Measurements from ENCODE around the gene ULK4.
"Not testable (repeated sequence)": the region's sequence is repeated elsewhere in the genome, so short reads cannot be mapped to it uniquely, and the experiment has no call there.

The ULK4 gene

DNA sequence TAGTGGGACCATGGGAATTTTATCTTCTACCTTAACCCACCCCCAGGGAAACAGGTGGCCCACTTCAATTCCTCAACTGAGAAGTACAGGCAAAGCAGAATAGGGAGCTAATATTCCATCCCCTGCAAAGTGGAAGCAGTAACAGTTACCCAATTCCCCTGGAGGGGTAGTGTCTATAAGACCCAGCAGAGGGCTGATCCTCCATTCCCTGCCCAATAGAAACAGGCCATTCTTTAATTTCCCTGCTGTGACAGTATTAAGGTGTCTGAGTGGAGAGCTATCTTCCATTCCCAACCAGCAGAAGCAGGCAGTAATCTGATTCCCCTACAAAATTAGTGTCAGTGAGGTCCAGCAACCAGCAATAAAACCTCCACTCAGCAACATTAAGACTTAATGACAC lies 219.8 kb downstream of the ULK4 start:
- Histone ChIP-seq H3K9ac (ENCODE audit: low read length) (no peak overlapping the region), H3K27ac (ENCODE audit: low read length) (no peak overlapping the region), H3K27me3 (ENCODE audit: control insufficient read depth, insufficient read depth, low read length) (no peaks in the 10 kb centered on the region), H3K4me1 (ENCODE audit: control insufficient read depth, low read depth, low read length) (peaks cover 12% of the 10 kb centered on the region), H3K36me3 (ENCODE audit: control insufficient read depth, low read depth, low read length) (no peaks in the 10 kb centered on the region), H3K4me3 (ENCODE audit: low read length) (no peak overlapping the region), H3K9me3 (ENCODE audit: control insufficient read depth, low read depth, low read length) (no peaks in the 10 kb centered on the region)

DNA sequence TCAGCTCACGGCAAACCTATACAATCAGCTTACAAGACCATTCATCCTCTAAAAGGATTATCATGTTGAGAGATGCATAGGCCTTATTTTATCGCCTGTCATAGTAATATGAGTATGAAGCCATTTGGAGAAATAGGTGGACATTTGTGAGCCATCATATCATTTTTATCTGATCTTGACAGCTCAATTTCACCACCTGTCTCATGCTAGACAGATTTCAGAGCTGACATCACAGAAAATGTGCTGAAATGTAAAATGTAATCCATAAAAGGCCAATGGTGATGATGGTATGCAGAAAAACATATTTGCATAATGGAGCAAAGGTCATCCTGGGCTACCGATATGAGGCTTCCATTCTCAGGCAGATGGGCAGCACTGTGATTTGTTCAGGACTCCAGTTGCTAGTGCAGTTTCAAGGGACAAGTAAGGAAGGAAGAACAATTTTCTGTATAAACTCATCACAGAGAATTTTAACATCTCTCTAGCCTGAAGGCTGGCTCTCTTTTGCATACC lies 221.5 kb downstream of the ULK4 start:
- Histone ChIP-seq H3K4me1 (ENCODE audit: control insufficient read depth, low read depth, low read length) (peaks cover 12% of the 10 kb centered on the region), H3K36me3 (ENCODE audit: control insufficient read depth, low read depth, low read length) (no peaks in the 10 kb centered on the region), H3K27me3 (ENCODE audit: control insufficient read depth, insufficient read depth, low read length) (no peaks in the 10 kb centered on the region), H3K9ac (ENCODE audit: low read length) (no peak overlapping the region), H3K27ac (ENCODE audit: low read length) (no peak overlapping the region), H3K9me3 (ENCODE audit: control insufficient read depth, low read depth, low read length) (no peaks in the 10 kb centered on the region), H3K4me3 (ENCODE audit: low read length) (no peak overlapping the region)

DNA sequence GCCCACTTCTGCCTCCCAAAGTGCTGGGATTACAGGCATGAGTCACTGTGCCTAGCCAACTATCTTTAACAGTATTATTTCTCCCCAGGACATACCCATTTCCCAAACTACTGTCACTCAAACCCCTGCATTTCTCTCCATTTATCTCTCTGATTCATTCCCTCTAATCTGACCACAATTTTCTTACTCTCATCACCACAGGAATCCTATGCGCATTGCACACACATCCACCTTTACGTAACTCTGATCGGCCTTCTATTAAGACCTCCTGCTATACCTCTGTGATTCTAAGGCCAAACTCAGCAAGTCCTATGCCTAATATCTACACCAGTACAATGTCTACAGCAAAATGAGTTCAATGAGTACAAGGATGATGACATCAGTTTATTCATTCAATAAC lies 235.0 kb downstream of the ULK4 start:
- H3K9ac ChIP-seq (ENCODE audit: low read length) = no peak overlapping the region
- no peaks in the 10 kb centered on the region for H3K9me3 ChIP-seq (ENCODE audit: control insufficient read depth, low read depth, low read length)
- no peak overlapping the region for H3K4me3 ChIP-seq (ENCODE audit: low read length)
- H3K36me3 ChIP-seq (ENCODE audit: control insufficient read depth, low read depth, low read length) = no peaks in the 10 kb centered on the region
- H3K27ac ChIP-seq (ENCODE audit: low read length) = no peak overlapping the region
- H3K27me3 ChIP-seq (ENCODE audit: control insufficient read depth, insufficient read depth, low read length) = no peaks in the 10 kb centered on the region
- H3K4me1 ChIP-seq (ENCODE audit: control insufficient read depth, low read depth, low read length) = no peaks in the 10 kb centered on the region

DNA sequence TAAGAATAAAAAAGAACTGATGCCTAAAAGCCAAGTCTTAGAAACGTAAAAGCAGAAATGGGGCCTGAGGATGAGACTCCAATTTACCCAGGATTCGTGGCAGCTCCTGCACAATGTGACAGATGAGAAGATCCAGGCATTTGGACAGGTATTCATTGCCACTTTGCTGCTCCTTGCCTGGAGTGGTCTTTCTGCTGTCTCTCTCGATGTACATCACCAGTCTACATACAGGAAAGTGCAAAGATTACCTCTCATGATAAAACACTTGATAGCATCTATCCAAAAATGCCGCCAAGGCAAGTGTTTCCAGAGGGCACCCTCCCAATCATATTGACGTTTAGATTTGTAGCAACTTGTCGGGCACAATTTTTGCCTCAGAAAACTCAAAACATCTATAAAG lies 244.3 kb downstream of the ULK4 start:
- Histone ChIP-seq H3K27me3 (ENCODE audit: control insufficient read depth, insufficient read depth, low read length) (no peaks in the 10 kb centered on the region), H3K9me3 (ENCODE audit: control insufficient read depth, low read depth, low read length) (no peaks in the 10 kb centered on the region), H3K36me3 (ENCODE audit: control insufficient read depth, low read depth, low read length) (no peaks in the 10 kb centered on the region)

DNA sequence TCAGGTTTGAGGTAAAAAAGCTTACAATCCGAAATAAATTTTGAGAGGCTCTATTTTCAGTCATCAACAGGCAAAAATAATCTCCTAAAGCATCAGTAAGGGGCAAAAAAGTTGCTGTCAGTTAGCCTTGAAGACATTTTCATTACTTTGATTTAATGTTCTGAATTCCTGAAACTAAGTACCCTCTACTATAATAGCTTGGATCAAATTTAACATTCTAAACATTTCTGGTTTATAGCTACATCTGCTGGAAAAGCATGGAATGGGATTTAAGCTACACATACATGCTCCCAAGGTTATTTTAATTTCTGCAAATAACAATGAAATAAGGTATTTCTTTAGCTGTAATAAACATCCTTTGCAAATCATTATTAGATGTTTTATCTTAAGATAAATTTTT lies 245.4 kb downstream of the ULK4 start:
- Histone ChIP-seq H3K9ac (ENCODE audit: low read length) (no peak overlapping the region), H3K36me3 (ENCODE audit: control insufficient read depth, low read depth, low read length) (no peaks in the 10 kb centered on the region), H3K27me3 (ENCODE audit: control insufficient read depth, insufficient read depth, low read length) (no peaks in the 10 kb centered on the region), H3K9me3 (ENCODE audit: control insufficient read depth, low read depth, low read length) (no peaks in the 10 kb centered on the region), H3K4me3 (ENCODE audit: low read length) (no peak overlapping the region), H3K27ac (ENCODE audit: low read length) (no peak overlapping the region), H3K4me1 (ENCODE audit: control insufficient read depth, low read depth, low read length) (no peaks in the 10 kb centered on the region)

More for the DNA sequence above, 244.3 kb downstream of the ULK4 start:
- no peak overlapping the region for H3K9ac ChIP-seq (ENCODE audit: low read length)
- H3K27ac ChIP-seq (ENCODE audit: low read length) = no peak overlapping the region
- no peaks in the 10 kb centered on the region for H3K4me1 ChIP-seq (ENCODE audit: control insufficient read depth, low read depth, low read length)
- no peak overlapping the region for H3K4me3 ChIP-seq (ENCODE audit: low read length)

DNA sequence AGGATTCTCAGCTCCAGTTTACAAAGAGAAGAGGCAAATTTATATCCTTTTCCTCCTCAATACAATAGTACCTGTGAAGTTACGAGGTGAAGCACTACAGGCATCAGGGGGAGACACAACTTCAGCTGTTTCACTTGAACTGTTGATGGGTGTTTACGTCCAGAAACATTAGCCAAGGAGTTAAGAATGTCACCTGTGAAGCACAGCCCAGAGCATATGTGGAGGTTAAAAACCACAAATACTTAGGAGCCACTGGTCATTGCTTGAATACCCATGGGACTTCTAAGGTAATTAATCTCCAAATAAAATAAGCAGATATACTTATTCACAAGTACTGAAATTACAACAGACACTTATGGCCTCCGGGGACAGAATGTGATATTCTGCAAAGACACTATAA lies 246.5 kb downstream of the ULK4 start:
- H3K27ac ChIP-seq (ENCODE audit: low read length) = no peak overlapping the region
- H3K27me3 ChIP-seq (ENCODE audit: control insufficient read depth, insufficient read depth, low read length) = no peaks in the 10 kb centered on the region
- no peaks in the 10 kb centered on the region for H3K9me3 ChIP-seq (ENCODE audit: control insufficient read depth, low read depth, low read length)
- no peak overlapping the region for H3K4me3 ChIP-seq (ENCODE audit: low read length)
- peaks cover 7% of the 10 kb centered on the region for H3K4me1 ChIP-seq (ENCODE audit: control insufficient read depth, low read depth, low read length)
- no peak overlapping the region for H3K9ac ChIP-seq (ENCODE audit: low read length)
- H3K36me3 ChIP-seq (ENCODE audit: control insufficient read depth, low read depth, low read length) = no peaks in the 10 kb centered on the region

DNA sequence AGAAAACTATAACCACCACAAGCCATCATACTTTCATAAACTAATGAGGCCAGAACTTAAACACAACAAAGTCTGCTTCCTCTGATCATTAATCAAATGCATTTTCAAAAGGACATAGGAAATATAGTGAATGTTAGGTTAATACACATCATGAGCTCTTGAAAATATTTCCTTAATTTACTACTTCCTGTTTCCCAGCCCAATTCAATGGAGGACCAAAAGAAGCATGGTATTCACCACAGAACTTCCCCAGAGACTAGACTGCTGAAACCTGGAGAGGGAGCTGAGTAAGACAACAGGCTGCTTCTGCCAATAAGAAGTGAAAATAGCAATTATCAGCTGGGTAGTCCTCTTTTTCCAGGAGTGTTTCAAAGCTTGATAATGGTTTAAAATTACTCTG lies 250.3 kb downstream of the ULK4 start:
- no peaks in the 10 kb centered on the region for H3K36me3 ChIP-seq (ENCODE audit: control insufficient read depth, low read depth, low read length)
- no peak overlapping the region for H3K9ac ChIP-seq (ENCODE audit: low read length)
- no peaks in the 10 kb centered on the region for H3K9me3 ChIP-seq (ENCODE audit: control insufficient read depth, low read depth, low read length)
- H3K27ac ChIP-seq (ENCODE audit: low read length) = no peak overlapping the region
- H3K4me1 ChIP-seq (ENCODE audit: control insufficient read depth, low read depth, low read length) = peaks cover 7% of the 10 kb centered on the region
- H3K4me3 ChIP-seq (ENCODE audit: low read length) = no peak overlapping the region
- H3K27me3 ChIP-seq (ENCODE audit: control insufficient read depth, insufficient read depth, low read length) = no peaks in the 10 kb centered on the region

DNA sequence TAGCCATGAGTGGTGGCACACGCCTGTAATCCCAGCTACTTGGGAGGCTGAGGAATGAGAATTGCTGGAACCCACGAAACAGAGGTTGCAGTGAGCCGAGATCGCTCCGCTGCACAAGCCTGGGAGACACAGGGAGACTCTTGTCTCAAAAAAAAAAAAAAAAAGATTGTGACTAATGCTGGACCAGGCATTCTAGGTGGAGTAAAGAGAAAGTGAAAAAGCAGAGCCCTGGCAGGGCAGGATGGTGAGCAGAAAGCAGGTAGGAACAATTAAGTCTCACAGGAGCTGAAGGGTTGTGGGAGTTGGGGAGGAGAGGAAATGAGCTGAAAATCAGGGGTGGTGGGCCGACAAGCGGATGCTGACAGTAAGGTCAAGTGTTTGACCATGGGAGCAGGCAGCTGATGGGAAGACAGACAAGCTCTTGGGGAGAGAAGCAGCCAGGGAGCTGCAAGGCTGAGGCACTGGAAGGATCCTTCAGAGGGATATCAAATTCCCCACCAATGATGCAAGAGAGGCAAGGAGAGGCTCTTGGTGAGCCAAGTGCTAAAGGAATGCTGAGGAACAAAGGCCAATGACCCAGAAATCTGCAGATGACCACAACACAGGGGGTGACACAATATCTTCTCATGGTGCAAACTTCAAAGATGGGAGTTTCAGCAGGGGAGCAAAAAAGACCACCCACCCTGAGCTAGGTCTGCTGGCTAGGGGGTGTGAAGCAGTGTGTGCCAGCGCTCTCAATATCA lies 251.1 kb downstream of the ULK4 start:
- no peak overlapping the region for H3K27ac ChIP-seq (ENCODE audit: low read length)
- H3K9me3 ChIP-seq (ENCODE audit: control insufficient read depth, low read depth, low read length) = no peaks in the 10 kb centered on the region
- no peak overlapping the region for H3K4me3 ChIP-seq (ENCODE audit: low read length)
- no peaks in the 10 kb centered on the region for H3K36me3 ChIP-seq (ENCODE audit: control insufficient read depth, low read depth, low read length)
- no peaks in the 10 kb centered on the region for H3K27me3 ChIP-seq (ENCODE audit: control insufficient read depth, insufficient read depth, low read length)
- H3K4me1 ChIP-seq (ENCODE audit: control insufficient read depth, low read depth, low read length) = peaks cover 7% of the 10 kb centered on the region
- H3K9ac ChIP-seq (ENCODE audit: low read length) = no peak overlapping the region

DNA sequence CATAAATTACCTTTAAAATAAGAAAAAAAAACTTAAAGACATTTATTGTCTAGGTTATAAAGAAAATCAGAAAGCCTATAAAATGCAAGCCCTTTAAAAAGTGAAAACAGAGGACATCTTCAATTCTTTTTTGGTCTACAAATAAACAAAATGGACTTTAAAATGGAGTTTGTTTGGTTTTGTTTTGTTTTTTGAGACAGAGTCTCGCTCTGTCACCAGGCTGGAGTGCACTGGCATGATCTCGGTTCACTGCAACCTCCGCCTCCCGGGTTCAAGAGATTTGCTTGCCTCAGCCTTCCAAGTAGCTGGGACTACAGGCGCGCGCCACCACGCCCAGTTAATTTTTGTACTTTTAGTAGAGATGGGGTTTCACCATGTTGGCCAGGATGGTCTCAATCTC lies 252.7 kb downstream of the ULK4 start:
- H3K9ac ChIP-seq (ENCODE audit: low read length); H3K36me3 ChIP-seq (ENCODE audit: control insufficient read depth, low read depth, low read length); H3K4me3 ChIP-seq (ENCODE audit: low read length); H3K27ac ChIP-seq (ENCODE audit: low read length); H3K27me3 ChIP-seq (ENCODE audit: control insufficient read depth, insufficient read depth, low read length); H3K4me1 ChIP-seq (ENCODE audit: control insufficient read depth, low read depth, low read length); H3K9me3 ChIP-seq (ENCODE audit: control insufficient read depth, low read depth, low read length): not testable (repeated sequence)

DNA sequence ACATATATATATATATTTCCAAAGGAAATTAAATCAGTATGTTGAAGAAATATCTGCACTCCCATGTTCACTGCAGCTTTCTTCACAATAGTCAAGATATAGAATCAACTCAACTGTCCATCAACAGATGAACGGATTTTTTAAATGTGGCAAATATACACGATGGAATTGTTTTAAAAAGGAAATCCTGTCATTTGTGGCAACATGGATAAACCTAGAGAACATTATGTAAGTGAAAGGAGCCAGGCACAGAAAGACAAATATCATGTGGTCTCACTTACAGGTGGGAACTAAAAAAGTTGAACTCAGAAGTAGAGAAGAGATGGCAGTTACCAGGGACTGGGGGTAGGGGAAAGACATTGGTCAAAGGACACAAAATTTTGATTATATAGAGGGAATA lies 253.7 kb downstream of the ULK4 start:
- Histone ChIP-seq H3K27ac (ENCODE audit: low read length) (no peak overlapping the region), H3K9me3 (ENCODE audit: control insufficient read depth, low read depth, low read length) (no peaks in the 10 kb centered on the region), H3K9ac (ENCODE audit: low read length) (no peak overlapping the region), H3K27me3 (ENCODE audit: control insufficient read depth, insufficient read depth, low read length) (no peaks in the 10 kb centered on the region), H3K4me1 (ENCODE audit: control insufficient read depth, low read depth, low read length) (peaks cover 7% of the 10 kb centered on the region), H3K4me3 (ENCODE audit: low read length) (no peak overlapping the region), H3K36me3 (ENCODE audit: control insufficient read depth, low read depth, low read length) (no peaks in the 10 kb centered on the region)

DNA sequence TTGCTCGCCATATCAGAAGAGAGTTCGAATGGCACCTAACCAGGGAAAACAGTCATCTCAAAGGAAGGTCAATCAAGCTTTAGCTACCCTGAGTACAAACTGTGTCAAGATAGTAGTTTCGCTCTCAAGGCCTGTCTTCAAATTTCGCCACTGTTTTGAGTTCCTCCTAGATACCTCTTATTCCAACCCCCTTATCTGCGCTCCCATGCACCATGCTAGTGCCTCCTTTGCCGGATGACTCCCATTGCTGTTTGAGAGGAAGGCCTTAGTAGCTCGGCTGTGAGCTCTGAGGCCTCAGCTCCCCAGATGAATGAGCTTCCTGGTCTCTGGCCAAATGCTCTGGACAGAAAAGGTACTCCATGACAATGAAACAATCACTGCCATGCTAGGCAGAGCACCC lies 256.0 kb downstream of the ULK4 start:
- no peaks in the 10 kb centered on the region for H3K27me3 ChIP-seq (ENCODE audit: control insufficient read depth, insufficient read depth, low read length)
- no peak overlapping the region for H3K9ac ChIP-seq (ENCODE audit: low read length)
- no peaks in the 10 kb centered on the region for H3K36me3 ChIP-seq (ENCODE audit: control insufficient read depth, low read depth, low read length)
- H3K4me3 ChIP-seq (ENCODE audit: low read length) = no peak overlapping the region
- peaks cover 1% of the 10 kb centered on the region for H3K4me1 ChIP-seq (ENCODE audit: control insufficient read depth, low read depth, low read length)
- H3K27ac ChIP-seq (ENCODE audit: low read length) = no peak overlapping the region
- H3K9me3 ChIP-seq (ENCODE audit: control insufficient read depth, low read depth, low read length) = no peaks in the 10 kb centered on the region

DNA sequence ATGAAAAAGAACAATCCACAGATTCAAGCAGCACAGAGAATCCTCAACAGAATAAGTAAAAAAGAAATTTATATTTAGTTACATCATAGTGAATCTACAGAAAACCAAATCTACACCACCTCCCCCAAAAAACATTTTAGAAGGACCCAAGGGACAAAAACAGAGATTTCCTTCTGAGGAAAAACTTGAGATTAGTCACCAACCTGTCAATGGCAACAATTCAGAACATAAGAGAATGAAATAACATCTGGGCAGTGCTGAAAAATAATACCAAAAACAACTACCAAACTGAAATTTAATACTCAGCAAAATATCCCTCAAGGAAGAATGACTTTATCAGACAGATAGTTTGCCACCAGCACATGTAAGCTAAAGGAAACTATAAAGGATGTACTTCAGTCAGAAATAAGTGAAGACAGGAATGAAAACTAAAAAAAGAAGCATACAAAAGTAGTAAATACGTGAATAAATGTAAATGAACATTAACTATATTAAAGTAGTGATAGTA lies 260.7 kb downstream of the ULK4 start:
- Histone ChIP-seq H3K9ac (ENCODE audit: low read length) (no peak overlapping the region), H3K36me3 (ENCODE audit: control insufficient read depth, low read depth, low read length) (no peaks in the 10 kb centered on the region), H3K27ac (ENCODE audit: low read length) (no peak overlapping the region), H3K4me1 (ENCODE audit: control insufficient read depth, low read depth, low read length) (no peaks in the 10 kb centered on the region), H3K27me3 (ENCODE audit: control insufficient read depth, insufficient read depth, low read length) (no peaks in the 10 kb centered on the region), H3K4me3 (ENCODE audit: low read length) (no peak overlapping the region), H3K9me3 (ENCODE audit: control insufficient read depth, low read depth, low read length) (peaks cover 6% of the 10 kb centered on the region)

Data from iPS-18a (cell line).